Upper lobe of left lung (tissue), 4 donors: Measurements from ENCODE around the gene MID1.

Experiments used
- EP300 ChIP-seq, 4 donors: sonication (generic); formaldehyde crosslinking; IDR thresholded peaks; one replicate each; pipeline ENCODE4 v1.5.1; 2017; ENCODE audit warnings: antibody characterized with exemption in 4 of 4, control low read depth in 2 of 4
- POLR2A ChIP-seq, 4 donors: fragments of 450-650 bp; IDR thresholded peaks; one replicate each; pipeline ENCODE4 v1.5.1; 2016 to 2017; ENCODE audit warnings: antibody characterized with exemption in 4 of 4, mild to moderate bottlenecking in 2 of 4
- POLR2AphosphoS5 ChIP-seq, 2 donors: sonication (generic); formaldehyde crosslinking; IDR thresholded peaks; one replicate each; pipeline ENCODE4 v1.5.1; 2017; ENCODE audit warnings: antibody characterized with exemption in 2 of 2
- TF ChIP-seq, protein P1 (sequence below), 6 experiments: fragments of 450-650 bp in 4 of 6; fragments of 200-600 bp in 2 of 6; sonication (generic) in 2 of 6; IDR thresholded peaks; one replicate each; pipeline ENCODE4 v1.5.1; 2016 to 2019; ENCODE audit warnings: antibody characterized with exemption in 6 of 6

DNA sequence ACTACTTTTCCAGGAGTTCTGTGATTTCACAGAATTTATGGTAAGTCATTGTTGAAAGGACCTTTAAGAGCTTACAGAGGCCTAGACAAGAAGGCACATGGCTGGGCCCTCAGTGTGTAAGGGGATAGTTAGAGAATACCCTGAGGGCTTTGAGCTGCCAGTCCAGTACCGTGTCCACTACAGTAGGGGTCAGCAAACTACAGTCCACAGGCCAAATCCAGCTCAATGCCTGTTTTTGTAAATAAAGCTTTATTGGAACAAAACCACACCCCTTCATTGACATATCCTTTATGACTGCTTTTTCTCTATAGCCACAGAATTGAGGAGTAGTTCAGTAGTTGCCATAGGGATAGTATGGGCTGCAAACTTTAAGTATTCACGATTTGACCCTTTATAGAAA lies 176.2 kb downstream of the MID1 start:
- TF ChIP-seq, protein P1, sequence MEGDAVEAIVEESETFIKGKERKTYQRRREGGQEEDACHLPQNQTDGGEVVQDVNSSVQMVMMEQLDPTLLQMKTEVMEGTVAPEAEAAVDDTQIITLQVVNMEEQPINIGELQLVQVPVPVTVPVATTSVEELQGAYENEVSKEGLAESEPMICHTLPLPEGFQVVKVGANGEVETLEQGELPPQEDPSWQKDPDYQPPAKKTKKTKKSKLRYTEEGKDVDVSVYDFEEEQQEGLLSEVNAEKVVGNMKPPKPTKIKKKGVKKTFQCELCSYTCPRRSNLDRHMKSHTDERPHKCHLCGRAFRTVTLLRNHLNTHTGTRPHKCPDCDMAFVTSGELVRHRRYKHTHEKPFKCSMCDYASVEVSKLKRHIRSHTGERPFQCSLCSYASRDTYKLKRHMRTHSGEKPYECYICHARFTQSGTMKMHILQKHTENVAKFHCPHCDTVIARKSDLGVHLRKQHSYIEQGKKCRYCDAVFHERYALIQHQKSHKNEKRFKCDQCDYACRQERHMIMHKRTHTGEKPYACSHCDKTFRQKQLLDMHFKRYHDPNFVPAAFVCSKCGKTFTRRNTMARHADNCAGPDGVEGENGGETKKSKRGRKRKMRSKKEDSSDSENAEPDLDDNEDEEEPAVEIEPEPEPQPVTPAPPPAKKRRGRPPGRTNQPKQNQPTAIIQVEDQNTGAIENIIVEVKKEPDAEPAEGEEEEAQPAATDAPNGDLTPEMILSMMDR (IDR thresholded peaks at IDR 0.05) = no peak
- TF ChIP-seq POLR2A (IDR thresholded peaks at IDR 0.05) (no peak), POLR2AphosphoS5 (IDR thresholded peaks at IDR 0.05) (no peak), EP300 (IDR thresholded peaks at IDR 0.05) (no peak)
